ENCODE data around the gene TRAPPC10.
A peak's percentile ranks its signal among the peaks of the same experiment; 100 is the strongest.

TRAPPC10 gene

DNA sequence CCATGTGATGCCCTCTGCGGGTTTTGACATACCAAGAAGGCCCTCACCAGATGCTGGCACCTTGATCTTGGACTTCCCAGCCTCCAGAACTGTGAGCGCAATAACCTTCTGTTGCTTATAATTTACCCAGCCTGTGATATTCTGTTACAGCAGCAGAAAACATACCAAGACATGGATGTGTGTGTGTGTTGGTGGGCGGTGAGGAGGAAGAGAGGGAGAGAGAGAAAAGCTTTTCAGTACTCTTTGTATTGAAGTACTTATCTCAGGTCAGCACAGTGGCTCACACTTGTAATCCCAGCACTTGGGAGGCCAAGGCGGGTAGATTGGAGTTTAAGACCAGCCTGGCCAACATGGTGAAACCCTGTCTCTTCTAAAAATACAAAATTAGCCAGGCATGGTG lies 23.1 kb downstream of the TRAPPC10 start:
- DNase-seq (ENCODE audit: low read depth in 4 of 4, low spot score in 1 of 4), result no peak

GRCh38 chr21:44038063-44038462 lies 26.0 kb downstream of the TRAPPC10 start:
- no peak for DNase-seq (ENCODE audit: low read depth in 4 of 4, low spot score in 1 of 4)

DNA sequence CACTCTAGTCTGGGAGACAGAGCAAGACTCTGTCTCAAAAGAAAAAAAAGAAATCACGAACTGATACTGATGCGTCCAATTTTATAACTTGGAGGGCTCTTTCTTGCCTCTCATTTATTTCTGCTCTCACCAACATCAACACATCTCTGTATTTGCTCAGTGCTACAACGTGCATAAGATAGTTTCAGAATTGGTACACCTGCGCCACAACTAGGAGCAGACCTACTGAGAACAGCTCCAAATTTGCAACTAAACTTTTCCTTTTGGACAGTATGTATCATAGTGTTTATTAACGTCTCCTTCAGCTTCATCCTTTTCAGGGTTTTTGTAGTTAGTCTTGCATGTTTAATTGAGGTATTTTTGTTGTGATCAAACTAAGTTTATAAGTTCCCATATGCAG lies 27.7 kb downstream of the TRAPPC10 start:
- DNase-seq (ENCODE audit: low read depth in 4 of 4, low spot score in 1 of 4), result no peak

DNA sequence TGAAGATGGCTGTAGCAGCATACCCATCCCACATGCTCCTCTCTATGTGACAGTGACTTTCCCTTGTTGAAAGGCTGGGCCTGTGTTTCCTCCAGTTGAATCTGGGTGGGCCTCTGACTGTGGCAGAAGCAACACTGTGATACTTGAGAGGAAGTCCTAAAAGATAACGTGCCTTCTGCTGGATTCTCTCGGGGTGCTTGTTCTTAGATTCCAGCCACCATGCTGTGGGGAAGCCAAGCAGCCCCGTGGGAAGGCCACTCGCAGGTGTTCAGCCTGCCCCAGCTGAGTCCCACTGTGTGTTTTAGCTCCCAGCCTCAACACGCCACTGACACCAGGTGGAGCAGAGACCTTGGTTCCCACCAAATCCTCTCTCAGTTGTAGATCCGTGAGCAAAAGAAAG lies 31.5 kb downstream of the TRAPPC10 start:
- DNase-seq (ENCODE audit: low read depth in 4 of 4, low spot score in 1 of 4), result no peak

DNA sequence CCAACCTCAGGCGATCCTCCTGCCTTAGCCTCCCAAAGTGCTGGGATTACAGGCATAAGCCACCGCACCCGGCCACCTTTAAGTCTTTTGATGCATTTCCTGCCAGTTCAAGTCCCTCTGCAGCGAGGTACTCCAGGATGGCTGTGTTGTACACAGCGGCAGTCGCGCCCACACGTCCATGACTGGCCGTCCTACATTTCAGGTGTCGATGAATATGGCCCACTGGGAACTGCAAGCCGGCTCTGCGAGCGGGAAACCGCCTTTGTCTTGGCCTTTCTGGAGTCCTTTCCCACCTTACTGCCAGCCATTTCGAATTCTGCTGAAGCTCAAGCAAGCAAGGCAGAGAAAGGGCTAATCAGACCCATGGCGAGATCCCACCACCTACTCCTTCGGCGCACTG lies 34.6 kb downstream of the TRAPPC10 start:
- DNase-seq (ENCODE audit: low read depth in 4 of 4, low spot score in 1 of 4), result no peak

DNA sequence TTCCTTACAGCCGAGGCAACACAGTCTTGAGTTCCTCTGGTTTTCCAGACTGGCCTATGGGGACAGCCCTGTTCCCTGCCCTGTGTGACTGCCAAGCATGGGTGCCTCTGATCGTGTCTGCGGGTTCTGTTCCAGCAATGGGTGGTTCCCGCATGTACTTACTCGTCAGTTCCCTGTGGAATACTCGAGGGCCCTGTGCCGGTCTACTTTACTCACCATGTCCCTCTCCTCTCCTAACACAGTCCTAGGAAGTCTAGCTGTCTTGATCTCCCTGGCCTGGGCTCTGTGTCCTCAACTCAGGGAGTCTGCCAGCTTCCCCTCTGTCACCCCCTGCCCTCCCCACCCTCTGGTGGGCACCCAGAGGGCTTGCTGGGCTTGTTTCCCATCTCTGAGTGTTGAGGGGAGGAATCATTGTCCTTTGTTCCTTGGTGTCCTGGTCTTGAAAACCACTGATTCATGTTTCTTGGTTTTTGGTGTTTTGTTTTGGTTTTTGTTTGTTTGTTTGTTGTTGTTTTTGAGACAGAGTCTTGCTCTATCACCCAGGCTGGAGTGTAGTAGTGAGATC lies 36.0 kb downstream of the TRAPPC10 start:
- DNase-seq (ENCODE audit: low read depth in 4 of 4, low spot score in 1 of 4), result no peak

DNA sequence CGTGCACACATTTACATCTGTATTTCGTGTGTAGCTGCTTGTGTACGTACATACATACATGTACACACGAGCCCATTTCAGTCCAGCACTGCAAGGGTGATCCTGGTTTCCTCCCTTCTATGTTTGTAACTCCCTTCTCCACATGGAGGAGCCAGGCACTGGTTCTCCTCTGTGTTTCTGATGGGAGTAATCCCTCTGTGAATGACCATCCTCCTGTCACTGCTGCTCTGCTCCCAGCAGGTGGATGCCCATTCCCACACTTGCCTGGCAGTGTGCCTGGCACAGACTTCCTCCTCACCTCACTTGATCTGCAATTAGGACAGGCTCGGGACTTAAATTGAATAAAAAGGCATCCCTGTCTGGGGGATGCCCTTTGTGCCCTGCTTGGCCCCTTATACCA lies 37.1 kb downstream of the TRAPPC10 start:
- no peak for DNase-seq (ENCODE audit: low read depth in 4 of 4, low spot score in 1 of 4)

- DNase-seq (ENCODE audit: low read depth in 4 of 4, low spot score in 1 of 4), result no peak
Observed at GRCh38 chr21:44049606-44050005, 37.5 kb downstream of the TRAPPC10 start.

GRCh38 chr21:44050276-44050675 lies 38.2 kb downstream of the TRAPPC10 start:
- DNase-seq (ENCODE audit: low read depth in 4 of 4, low spot score in 1 of 4), result no peak

DNA sequence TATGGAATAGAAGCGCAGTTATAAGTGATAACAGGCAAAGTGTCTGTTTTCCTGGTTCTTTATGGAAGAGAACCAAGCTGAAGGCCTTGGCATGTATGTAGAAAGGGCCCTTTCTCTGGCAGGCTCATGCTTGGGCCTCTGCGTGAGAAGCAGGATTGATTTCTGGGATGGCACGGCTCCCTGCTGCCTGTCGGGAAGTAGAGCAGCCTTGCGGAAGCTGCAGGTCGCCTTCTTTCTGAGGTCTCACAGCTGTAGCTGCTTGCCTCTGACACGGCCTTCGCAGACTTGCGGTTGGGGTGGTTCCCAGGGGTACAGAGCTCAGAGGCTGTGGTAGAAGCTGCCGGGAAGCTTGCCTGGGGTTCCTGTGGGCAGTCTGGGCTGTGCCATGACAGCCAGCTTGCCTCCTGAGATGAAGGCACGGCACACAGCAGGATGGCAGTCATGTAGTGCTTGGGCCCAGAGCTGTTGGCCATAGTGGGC lies 39.4 kb downstream of the TRAPPC10 start:
- no peak for DNase-seq (ENCODE audit: low read depth in 4 of 4, low spot score in 1 of 4)

DNA sequence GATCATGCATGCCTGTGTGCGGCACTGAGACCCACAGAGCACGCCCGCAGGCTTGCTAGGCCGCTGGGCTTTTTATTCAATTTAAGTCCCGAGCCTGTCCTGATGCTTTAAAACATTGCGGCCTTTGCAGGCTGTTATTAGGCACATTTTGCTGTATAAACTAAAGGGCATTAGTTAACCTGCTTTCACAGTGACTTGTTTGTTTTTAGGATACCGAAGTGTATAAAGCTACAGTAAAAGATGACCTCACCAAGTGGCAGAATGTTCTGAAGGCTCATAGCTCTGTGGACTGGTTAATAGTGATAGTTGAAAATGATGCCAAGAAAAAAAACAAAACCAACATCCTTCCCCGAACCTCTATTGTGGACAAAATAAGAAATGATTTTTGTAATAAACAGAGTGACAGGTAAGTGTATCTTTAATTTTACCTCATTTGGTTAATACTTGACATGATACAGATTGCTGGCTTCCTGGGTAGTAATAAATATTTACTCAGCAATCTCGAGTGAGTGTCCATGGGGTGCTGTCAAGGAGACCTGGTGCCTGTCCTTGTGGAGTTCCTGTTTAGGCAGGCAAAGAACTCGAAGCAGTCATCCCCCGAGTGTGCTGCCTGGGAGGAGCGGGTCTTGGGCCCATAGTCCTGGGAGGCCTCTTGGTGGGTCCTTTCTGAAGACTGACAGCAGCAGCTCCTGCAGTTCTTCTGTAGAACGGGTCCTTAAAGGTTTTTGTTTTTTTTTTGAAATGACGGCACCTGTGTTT lies 40.1 kb downstream of the TRAPPC10 start:
- DNase-seq (ENCODE audit: low read depth in 4 of 4, low spot score in 1 of 4), result no peak

DNA sequence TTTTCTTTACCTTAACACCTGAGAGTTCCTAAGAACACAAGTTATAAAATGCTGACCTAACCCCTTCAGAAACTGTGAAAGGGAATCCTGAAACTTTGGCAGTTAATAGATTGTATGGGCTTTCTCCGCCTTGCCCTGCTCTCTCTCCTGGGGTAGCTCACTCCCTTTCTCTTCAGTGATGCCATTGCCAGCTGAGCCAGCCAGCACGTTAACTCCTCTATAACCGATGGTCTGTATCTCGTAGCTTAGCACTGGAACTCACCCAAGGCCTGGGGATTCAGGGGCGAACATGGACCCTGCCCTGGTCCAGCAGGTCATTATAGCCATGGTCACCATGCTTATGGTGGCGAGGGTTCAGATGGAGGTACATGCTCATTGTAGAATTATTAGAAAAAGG lies 40.7 kb downstream of the TRAPPC10 start:
- DNase-seq (ENCODE audit: low read depth in 4 of 4, low spot score in 1 of 4), result no peak

- no peak for DNase-seq (ENCODE audit: low read depth in 4 of 4, low spot score in 1 of 4)
Observed at GRCh38 chr21:44053567-44053966, 41.5 kb downstream of the TRAPPC10 start.

DNA sequence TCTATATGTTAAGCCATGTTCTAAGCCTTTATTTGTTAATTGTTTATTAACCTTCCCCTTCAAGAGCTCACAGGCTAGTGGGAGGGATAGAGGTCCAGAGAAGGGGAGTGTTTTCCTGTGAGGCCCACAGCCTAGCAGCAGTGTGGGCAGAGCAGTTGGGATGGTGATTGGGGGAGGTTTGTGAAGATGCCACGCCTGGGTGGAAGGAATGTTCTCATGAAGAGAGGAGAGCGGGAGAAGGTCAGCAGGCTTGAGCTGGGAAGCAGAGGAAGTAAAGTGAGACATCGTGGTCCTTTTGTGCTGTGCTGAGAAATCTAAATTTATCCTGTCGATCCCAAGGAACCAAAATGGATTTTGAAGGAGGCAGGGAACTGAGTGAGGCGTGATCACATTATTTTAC lies 42.6 kb downstream of the TRAPPC10 start:
- no peak for DNase-seq (ENCODE audit: low read depth in 4 of 4, low spot score in 1 of 4)

DNA sequence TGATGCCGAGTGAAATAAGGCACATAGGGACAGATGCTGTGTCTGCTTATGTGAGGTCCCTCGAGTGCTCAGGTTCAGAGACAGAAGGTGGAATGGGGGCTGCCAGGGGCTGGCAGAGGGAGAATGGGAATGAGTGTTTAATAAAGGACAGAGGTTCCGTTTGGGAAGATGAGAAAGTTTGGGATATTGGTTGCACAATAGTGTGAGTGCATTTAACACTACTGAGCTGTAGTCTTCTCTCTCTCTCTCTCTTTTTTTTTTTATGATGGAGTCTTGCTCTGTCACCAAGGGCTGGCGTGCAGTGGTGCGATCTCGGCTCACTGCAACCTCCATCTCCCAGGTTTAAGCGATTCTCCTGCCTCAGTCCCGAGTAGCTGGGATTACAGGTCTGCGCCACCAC lies 44.9 kb downstream of the TRAPPC10 start:
- no peak for DNase-seq (ENCODE audit: low read depth in 4 of 4, low spot score in 1 of 4)

DNA sequence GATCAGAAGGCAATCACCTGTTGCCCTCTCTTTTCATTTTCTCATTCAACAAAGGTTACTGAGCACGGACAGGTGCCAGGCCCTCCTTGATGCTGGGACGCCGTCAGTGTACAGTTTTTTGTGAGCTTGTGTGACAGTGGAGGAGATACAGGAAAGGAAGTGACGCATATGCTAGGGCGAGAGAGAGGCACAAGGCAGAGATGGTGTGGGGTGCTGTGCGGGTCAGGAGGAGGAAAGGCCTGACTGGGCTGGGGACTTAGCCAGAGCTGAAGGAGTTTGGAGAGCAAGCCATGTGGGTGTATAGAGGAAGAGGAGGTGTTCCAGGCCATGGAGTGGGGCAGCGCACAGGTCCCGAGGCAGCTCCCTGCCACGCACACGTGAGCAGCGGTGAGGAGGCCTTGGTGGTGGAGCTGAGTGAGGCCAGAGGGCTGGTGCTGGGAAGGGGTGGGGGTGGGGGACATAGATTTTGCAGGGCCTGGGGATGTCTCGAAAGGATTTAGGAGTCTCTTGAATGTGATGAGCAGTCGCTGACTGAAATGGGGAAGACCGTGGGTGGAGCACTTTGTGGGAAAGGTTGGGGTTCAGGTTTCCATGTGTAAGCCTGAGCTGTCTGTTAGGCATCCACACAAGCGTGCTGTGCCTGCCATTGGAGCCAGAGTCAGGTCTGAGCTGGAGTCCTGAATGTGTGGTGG lies 46.0 kb downstream of the TRAPPC10 start:
- peak in 1 of 4 experiments; percentile 51 for DNase-seq (ENCODE audit: low read depth in 4 of 4, low spot score in 1 of 4)

- DNase-seq (ENCODE audit: low read depth in 4 of 4, low spot score in 1 of 4), result no peak
Observed at GRCh38 chr21:44058652-44058964, 46.5 kb downstream of the TRAPPC10 start.

DNA sequence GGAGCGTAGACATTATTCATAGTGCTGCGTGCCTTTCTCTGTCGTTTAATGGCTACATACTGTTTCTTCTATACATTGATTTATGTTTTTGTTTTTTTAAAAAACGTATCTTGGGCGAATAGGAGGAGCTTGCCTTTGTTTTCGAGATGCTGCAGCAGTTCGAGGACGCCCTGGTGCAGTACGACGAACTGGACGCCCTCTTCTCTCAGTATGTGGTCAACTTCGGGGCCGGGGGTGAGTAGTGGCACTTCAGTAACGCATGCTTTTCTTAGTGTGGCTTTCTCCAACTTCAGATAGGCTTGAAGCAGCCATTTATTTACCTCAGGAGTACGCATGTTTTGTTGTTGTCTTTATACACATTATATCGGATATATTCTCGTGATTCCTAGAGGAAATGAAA lies 46.9 kb downstream of the TRAPPC10 start:
- no peak for DNase-seq (ENCODE audit: low read depth in 4 of 4, low spot score in 1 of 4)

GRCh38 chr21:44059710-44060109 lies 47.6 kb downstream of the TRAPPC10 start:
- DNase-seq (ENCODE audit: low read depth in 4 of 4, low spot score in 1 of 4), result no peak

DNA sequence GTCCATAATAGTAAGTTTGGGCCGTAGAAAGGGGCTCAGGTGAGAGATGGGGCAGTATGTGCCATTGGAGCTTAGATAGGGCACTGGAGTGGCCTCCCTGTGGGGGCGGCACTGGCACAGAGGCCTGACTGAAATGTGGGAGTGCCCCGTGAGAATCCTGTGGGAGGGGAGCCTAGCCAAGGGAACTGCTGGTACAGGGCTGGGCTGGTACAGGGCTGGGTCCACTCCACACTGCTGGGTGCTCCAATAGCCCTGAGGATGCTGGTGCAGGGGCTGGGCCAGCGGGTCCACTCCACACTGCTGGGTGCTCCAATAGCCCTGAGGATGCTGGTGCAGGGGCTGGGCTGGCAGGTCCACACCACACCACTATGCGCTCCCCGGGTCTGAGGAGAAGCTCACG lies 50.3 kb downstream of the TRAPPC10 start:
- DNase-seq (ENCODE audit: low read depth in 4 of 4, low spot score in 1 of 4), result no peak

GRCh38 chr21:44063151-44063912 lies 51.2 kb downstream of the TRAPPC10 start:
- no peak for DNase-seq (ENCODE audit: low read depth in 4 of 4, low spot score in 1 of 4)

Data from stimulated activated CD4-positive, alpha-beta T cell treated with anti-CD3 and anti-CD28 coated beads, Interleukin-1b, Interleukin-23, amount 100 ng/mL, for 24 hours (primary cell).